ENCODE results near the gene TNFRSF1A. TPM values are rescaled to one million over a fixed set of nuclear protein-coding genes. Genes with fewer than 3 reads are reported as not detected.

The TNFRSF1A gene
- total RNA-seq, 1 donor from 2014 or later, result 271 TPM

- Histone ChIP-seq H3K27me3 (no peaks in the 10 kb centered on the region), H3K36me3 (peaks cover 0 to 35% of the 10 kb centered on the region in 2 donors), H3K4me1 (peaks cover 57% of the 10 kb centered on the region), H3K9me3 (no peaks in the 10 kb centered on the region), H3K27ac (peak overlapping the region; percentile 7), H3K4me3 (no peak overlapping the region)
- intact Hi-C loops (cut with DNase I), result no loop called here
- TF ChIP-seq POLR2A (IDR thresholded peaks at IDR 0.05), result no peak
- no peak for DNase-seq (ENCODE audit: extremely low spot score in 2 of 2)
These were observed 44.6 kb upstream of the TNFRSF1A start for GRCh38 chr12:6386491-6386890.

DNA sequence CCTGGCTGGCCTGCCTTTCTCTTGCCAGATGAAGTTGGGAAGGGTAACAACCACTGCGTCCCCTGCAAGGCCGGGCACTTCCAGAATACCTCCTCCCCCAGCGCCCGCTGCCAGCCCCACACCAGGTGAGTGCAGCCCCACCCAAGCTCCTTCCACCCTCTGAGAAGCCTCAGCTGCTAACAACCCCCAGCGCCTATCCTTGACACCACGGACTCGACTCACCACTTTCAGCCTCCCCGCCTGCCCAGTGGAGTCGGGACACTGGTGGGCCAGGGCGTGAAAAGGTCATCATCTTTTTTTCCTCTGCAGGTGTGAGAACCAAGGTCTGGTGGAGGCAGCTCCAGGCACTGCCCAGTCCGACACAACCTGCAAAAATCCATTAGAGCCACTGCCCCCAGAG lies 44.2 kb upstream of the TNFRSF1A start:
- DNase-seq (ENCODE audit: extremely low spot score in 2 of 2), result no peak
- H3K4me3 ChIP-seq, result no peak overlapping the region
- H3K27ac ChIP-seq, result peak overlapping the region; percentile 7
- H3K36me3 ChIP-seq, result peaks cover 0 to 35% of the 10 kb centered on the region in 2 donors
- H3K4me1 ChIP-seq, result peaks cover 57% of the 10 kb centered on the region
- TF ChIP-seq CTCF (IDR thresholded peaks at IDR 0.05) (no peak), POLR2A (IDR thresholded peaks at IDR 0.05) (no peak), POLR2AphosphoS5 (IDR thresholded peaks at IDR 0.05; ENCODE audit: insufficient read depth in 1 of 2, low read depth in 1 of 2) (no peak)
- H3K9me3 ChIP-seq, result no peaks in the 10 kb centered on the region
- H3K27me3 ChIP-seq, result no peaks in the 10 kb centered on the region
- intact Hi-C loops (cut with DNase I), result no loop called here

DNA sequence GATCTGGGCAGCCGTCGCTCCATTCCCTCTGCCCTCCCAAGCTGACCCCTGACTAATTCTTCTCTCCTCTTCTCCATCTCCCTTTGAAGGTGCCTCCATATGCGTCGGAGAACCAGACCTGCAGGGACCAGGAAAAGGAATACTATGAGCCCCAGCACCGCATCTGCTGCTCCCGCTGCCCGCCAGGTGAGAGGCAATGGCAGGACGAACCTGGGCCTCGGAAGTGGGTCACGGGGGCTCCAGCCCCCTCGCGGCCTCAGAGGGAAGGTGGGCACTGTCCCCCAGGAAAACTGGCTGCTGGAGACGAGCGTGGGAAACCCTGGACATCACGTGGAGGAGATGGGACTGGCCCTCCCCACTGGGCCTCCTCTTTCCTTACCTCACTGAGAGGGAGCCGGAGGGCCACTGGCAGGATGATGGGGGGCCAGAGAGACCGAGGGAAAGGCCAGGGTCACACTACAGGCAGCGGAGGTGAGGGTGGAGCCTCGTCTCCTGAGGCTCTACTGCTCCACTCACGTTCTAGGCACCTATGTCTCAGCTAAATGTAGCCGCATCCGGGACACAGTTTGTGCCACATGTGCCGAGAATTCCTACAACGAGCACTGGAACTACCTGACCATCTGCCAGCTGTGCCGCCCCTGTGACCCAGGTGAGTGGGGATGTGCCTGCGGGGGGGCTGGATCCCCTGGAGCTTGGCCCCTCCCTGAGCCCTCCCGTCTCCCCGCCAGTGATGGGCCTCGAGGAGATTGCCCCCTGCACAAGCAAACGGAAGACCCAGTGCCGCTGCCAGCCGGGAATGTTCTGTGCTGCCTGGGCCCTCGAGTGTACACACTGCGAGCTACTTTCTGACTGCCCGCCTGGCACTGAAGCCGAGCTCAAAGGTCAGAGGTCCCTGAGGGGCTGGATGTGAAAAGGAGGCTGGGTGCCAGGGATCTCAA lies 42.9 kb upstream of the TNFRSF1A start:
- peak overlapping the region; percentile 84 to 94 for H3K4me3 ChIP-seq
- H3K27me3 ChIP-seq, result no peaks in the 10 kb centered on the region
- peak in 1 of 2 donors; percentile 86 for DNase-seq (ENCODE audit: extremely low spot score in 2 of 2)
- H3K4me1 ChIP-seq, result peaks cover 65% of the 10 kb centered on the region
- TF ChIP-seq POLR2AphosphoS5 (IDR thresholded peaks at IDR 0.05; ENCODE audit: insufficient read depth in 1 of 2, low read depth in 1 of 2) (no peak), CTCF (IDR thresholded peaks at IDR 0.05) (no peak), POLR2A (IDR thresholded peaks at IDR 0.05) (no peak)
- H3K36me3 ChIP-seq, result peaks cover 0 to 35% of the 10 kb centered on the region in 2 donors
- intact Hi-C loops (cut with DNase I), result loop anchor here (2.0 kb wide), 1 partner anchor 48 kb away; no protein-coding TSS in a partner anchor
- peak overlapping the region; percentile 99 for H3K27ac ChIP-seq
- no peaks in the 10 kb centered on the region for H3K9me3 ChIP-seq

DNA sequence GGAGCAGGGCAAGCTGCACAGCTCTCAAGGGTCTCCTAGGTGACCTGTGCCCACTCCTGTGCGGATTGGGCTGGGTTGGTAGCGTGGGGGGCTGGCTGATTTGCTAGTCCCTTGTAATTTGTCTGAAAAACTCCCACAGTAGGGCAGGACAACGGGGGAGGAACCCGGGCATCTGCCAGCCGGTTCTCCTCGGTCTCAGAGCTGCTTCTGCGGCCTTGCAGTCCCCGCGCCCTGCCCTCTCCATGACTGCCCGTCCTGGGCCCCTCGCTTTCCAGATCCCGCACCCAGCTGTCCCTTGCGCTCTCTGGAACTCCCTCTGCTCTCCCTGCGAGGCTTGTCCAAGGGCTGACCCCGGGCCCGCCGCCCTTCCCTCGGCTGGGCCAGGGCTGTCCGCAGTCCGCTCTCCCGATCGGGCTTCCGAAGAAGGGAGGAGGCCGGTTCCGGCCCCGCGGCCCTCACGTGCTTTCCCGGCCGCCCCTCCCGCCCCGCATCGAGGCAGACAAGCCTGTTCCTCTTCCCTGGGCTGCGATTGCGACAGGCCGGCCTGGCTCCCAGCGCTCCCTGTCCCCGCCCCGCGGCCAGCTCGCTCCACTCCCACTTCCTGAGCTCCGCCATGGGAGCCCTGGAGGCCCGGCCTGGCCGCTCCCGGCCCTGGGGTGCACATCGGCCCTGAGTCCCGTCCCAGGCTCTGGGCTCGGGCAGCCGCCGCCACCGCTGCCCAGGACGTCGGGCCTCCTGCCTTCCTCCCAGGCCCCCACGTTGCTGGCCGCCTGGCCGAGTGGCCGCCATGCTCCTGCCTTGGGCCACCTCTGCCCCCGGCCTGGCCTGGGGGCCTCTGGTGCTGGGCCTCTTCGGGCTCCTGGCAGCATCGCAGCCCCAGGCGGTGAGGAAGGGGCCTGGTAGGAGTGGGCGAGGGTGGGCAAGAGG lies 42.0 kb upstream of the TNFRSF1A start, which contains the start of gene LTBR:
Gene LTBR, plus strand, starts transcription at position 591 of the 927 bp plus-strand sequence. Its CDS starts 197 bp downstream, at position 788.
- peak within 1 kb of the TSS; percentile 84 to 94 for H3K4me3 ChIP-seq
- H3K36me3 ChIP-seq, result peaks cover 0 to 30% of the 10 kb centered on the region in 2 donors
- peak in 1 of 3 experiments; percentile 5 for TF ChIP-seq CTCF (IDR thresholded peaks at IDR 0.05)
- TF ChIP-seq POLR2A (IDR thresholded peaks at IDR 0.05), result peak in 1 of 2 donors; percentile 65
- peak; percentile 93 to 96 for TF ChIP-seq POLR2AphosphoS5 (IDR thresholded peaks at IDR 0.05; ENCODE audit: insufficient read depth in 1 of 2, low read depth in 1 of 2)
- peaks cover 67% of the 10 kb centered on the region for H3K4me1 ChIP-seq
- DNase-seq (ENCODE audit: extremely low spot score in 2 of 2), result peak in 1 of 2 donors; percentile 97
- peak within 1 kb of the TSS; percentile 99 for H3K27ac ChIP-seq
- H3K27me3 ChIP-seq, result no peaks in the 10 kb centered on the region
- intact Hi-C loops (cut with DNase I), result loop anchor here (2.0 kb wide), 1 partner anchor 47 kb away; no protein-coding TSS in a partner anchor
- H3K9me3 ChIP-seq, result no peaks in the 10 kb centered on the region

DNA sequence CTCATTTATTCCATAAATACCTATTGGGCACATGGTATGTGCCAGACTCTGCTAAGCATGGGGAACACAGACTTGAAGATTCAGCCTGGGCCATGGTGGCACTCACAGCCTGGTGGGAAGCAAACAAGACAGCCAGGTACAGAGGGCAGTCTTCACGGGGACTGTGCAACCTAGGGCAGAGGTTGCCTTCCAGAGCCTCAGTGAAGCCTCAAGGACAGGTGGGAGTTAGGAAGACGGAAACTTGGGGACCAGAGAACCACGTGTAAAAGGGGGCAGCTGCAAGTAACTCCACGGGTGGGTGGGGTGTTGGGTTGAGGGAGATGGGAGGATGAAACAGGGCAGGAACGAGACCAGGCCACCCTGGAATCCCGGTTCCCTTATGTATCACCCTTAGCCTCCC lies 41.1 kb upstream of the TNFRSF1A start:
- H3K9me3 ChIP-seq, result no peaks in the 10 kb centered on the region
- peaks cover 67% of the 10 kb centered on the region for H3K4me1 ChIP-seq
- TF ChIP-seq POLR2A (IDR thresholded peaks at IDR 0.05) (no peak), POLR2AphosphoS5 (IDR thresholded peaks at IDR 0.05; ENCODE audit: insufficient read depth in 1 of 2, low read depth in 1 of 2) (no peak), CTCF (IDR thresholded peaks at IDR 0.05) (no peak)
- H3K36me3 ChIP-seq, result peaks cover 0 to 21% of the 10 kb centered on the region in 2 donors
- no peaks in the 10 kb centered on the region for H3K27me3 ChIP-seq
- peak overlapping the region; percentile 84 to 94 for H3K4me3 ChIP-seq
- no peak for DNase-seq (ENCODE audit: extremely low spot score in 2 of 2)
- peak overlapping the region; percentile 99 for H3K27ac ChIP-seq
- intact Hi-C loops (cut with DNase I), result no loop called here
